Measurements from ENCODE around the gene RAPGEF2. TPM values are rescaled to one million over a fixed set of nuclear protein-coding genes. Genes with fewer than 3 reads are reported as not detected.

Gene RAPGEF2
- total and polyA plus RNA-seq, 2 donors (not counting 1 experiment from before 2014, with no cell fraction given), result 10.9 to 45.8 TPM

DNA sequence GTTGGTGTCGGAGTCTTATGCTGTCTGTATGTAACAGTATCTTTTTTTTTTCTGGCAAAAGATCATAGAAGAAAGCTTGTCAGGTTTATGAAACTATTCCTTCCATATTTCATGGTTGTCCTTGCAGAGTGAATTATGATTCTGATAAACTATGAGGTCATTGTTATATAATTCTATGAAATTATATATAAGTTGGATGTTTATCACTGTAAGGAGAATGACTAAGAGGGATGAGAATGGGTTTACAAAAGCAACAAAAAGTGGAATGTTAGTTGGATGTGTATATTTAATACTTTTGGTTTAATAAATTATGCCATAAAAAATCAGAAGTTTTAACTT lies 43.1 kb downstream of the RAPGEF2 start:
- H3K27ac Mint-ChIP-seq, result no peak overlapping the region
- no peak overlapping the region for H3K9ac ChIP-seq (ENCODE audit: low read length)
- WGBS (ENCODE audit: insufficient coverage), result no CpG with 5 or more reads among the region's 1 CpG
- no peaks in the 10 kb centered on the region for H3K27me3 Mint-ChIP-seq
- peaks cover 49% of the 10 kb centered on the region for H3K79me2 ChIP-seq (ENCODE audit: control insufficient read depth, insufficient read depth, low read length)
- H3K4me2 ChIP-seq (replicated peaks; ENCODE audit: low read depth, low read length, poor library complexity, severe bottlenecking), result no peak overlapping the region
- H3K36me3 ChIP-seq (replicated peaks in 1 of 2; ENCODE audit: control extremely low read depth in 1 of 2, control insufficient read depth in 1 of 2, extremely low read depth in 1 of 2, insufficient read depth in 2 of 2, low read length in 1 of 2), result no peaks in the 10 kb centered on the region
- H3K4me3 ChIP-seq (ENCODE audit: control extremely low read depth in 1 of 5, extremely low read depth in 1 of 5, insufficient read depth in 1 of 5, low read depth in 2 of 5, low read length in 4 of 5), result no peak overlapping the region
- no peak overlapping the region for H3K4me3 Mint-ChIP-seq
- ChIA-PET POLR2A (no interaction called here), CTCF (no interaction called here)
- TF ChIP-seq, protein P1, sequence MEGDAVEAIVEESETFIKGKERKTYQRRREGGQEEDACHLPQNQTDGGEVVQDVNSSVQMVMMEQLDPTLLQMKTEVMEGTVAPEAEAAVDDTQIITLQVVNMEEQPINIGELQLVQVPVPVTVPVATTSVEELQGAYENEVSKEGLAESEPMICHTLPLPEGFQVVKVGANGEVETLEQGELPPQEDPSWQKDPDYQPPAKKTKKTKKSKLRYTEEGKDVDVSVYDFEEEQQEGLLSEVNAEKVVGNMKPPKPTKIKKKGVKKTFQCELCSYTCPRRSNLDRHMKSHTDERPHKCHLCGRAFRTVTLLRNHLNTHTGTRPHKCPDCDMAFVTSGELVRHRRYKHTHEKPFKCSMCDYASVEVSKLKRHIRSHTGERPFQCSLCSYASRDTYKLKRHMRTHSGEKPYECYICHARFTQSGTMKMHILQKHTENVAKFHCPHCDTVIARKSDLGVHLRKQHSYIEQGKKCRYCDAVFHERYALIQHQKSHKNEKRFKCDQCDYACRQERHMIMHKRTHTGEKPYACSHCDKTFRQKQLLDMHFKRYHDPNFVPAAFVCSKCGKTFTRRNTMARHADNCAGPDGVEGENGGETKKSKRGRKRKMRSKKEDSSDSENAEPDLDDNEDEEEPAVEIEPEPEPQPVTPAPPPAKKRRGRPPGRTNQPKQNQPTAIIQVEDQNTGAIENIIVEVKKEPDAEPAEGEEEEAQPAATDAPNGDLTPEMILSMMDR (IDR thresholded peaks at IDR 0.05), result no peak
- TF ChIP-seq EZH2 (IDR thresholded peaks at IDR 0.05; ENCODE audit: borderline replicate concordance, insufficient read depth, low read depth, low read length, poor library complexity, severe bottlenecking), result no peak
- no peaks in the 10 kb centered on the region for H3K9me3 ChIP-seq (ENCODE audit: control extremely low read depth in 1 of 3, control insufficient read depth in 2 of 3, insufficient read depth in 1 of 3, low read length in 2 of 3)
- DNase-seq, result no peak
- H3K9me3 Mint-ChIP-seq (ENCODE audit: insufficient read depth), result no peaks in the 10 kb centered on the region
- H3K4me1 ChIP-seq (ENCODE audit: control insufficient read depth in 2 of 2, insufficient read depth in 2 of 2, low read length in 2 of 2), result peaks cover 8 to 16% of the 10 kb centered on the region in 2 donors
- peaks cover 23% of the 10 kb centered on the region for H4K20me1 ChIP-seq (ENCODE audit: control insufficient read depth, insufficient read depth, low read length, poor library complexity, severe bottlenecking)
- no peak overlapping the region for H2AFZ ChIP-seq (ENCODE audit: insufficient read depth, low read depth, low read length, poor library complexity, severe bottlenecking)
- no peak overlapping the region for H3K27ac ChIP-seq (ENCODE audit: low read length in 2 of 2)
- H3K4me1 Mint-ChIP-seq, result peaks cover 29% of the 10 kb centered on the region
- no peak for ATAC-seq (ENCODE audit: low read depth)
- intact Hi-C loops (cut with micrococcal nuclease), result no loop called here
- H3K27me3 ChIP-seq (replicated peaks in 1 of 4; ENCODE audit: control extremely low read depth in 1 of 4, control insufficient read depth in 3 of 4, insufficient read depth in 4 of 4, low read length in 3 of 4), result no peaks in the 10 kb centered on the region

DNA sequence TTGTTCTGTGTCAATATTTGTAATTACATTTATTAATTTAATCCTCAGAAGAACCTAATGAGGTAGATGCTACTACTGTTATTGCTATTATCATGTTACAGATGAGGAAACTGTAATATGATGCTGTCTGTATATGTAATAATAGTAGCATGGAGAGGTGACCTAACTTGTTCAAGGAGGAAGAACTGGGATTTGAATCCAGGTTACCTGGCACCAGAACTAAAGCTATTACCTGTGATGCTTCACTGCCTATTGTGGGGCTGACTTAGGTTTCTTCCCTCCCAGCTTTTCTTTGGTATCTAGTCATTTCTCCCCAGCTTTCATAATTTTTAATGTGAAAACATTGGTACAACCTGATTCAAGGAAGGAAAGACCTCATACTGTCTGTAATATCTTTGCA lies 43.6 kb downstream of the RAPGEF2 start:
- no peak overlapping the region for H3K4me3 ChIP-seq (ENCODE audit: control extremely low read depth in 1 of 5, extremely low read depth in 1 of 5, insufficient read depth in 1 of 5, low read depth in 2 of 5, low read length in 4 of 5)
- no peak overlapping the region for H3K9ac ChIP-seq (ENCODE audit: low read length)
- no peaks in the 10 kb centered on the region for H3K36me3 ChIP-seq (replicated peaks in 1 of 2; ENCODE audit: control extremely low read depth in 1 of 2, control insufficient read depth in 1 of 2, extremely low read depth in 1 of 2, insufficient read depth in 2 of 2, low read length in 1 of 2)
- ATAC-seq (ENCODE audit: low read depth) (no peak), DNase-seq (no peak)
- ChIA-PET CTCF (interaction anchor here (0.7 kb wide), 1 partner anchor 17 kb away, joined by 3 read pairs; no protein-coding TSS in a partner anchor), POLR2A (no interaction called here)
- Mint-ChIP-seq H3K4me3 (no peak overlapping the region), H3K27ac (no peak overlapping the region), H3K27me3 (no peaks in the 10 kb centered on the region), H3K9me3 (ENCODE audit: insufficient read depth) (no peaks in the 10 kb centered on the region), H3K4me1 (peaks cover 29% of the 10 kb centered on the region)
- no peak for TF ChIP-seq EZH2 (IDR thresholded peaks at IDR 0.05; ENCODE audit: borderline replicate concordance, insufficient read depth, low read depth, low read length, poor library complexity, severe bottlenecking)
- TF ChIP-seq, protein P1 (IDR thresholded peaks at IDR 0.05), result no peak
- peaks cover 53% of the 10 kb centered on the region for H3K79me2 ChIP-seq (ENCODE audit: control insufficient read depth, insufficient read depth, low read length)
- no peaks in the 10 kb centered on the region for H3K9me3 ChIP-seq (ENCODE audit: control extremely low read depth in 1 of 3, control insufficient read depth in 2 of 3, insufficient read depth in 1 of 3, low read length in 2 of 3)
- H4K20me1 ChIP-seq (ENCODE audit: control insufficient read depth, insufficient read depth, low read length, poor library complexity, severe bottlenecking), result peaks cover 24% of the 10 kb centered on the region
- H3K4me1 ChIP-seq (ENCODE audit: control insufficient read depth in 2 of 2, insufficient read depth in 2 of 2, low read length in 2 of 2), result peaks cover 8 to 16% of the 10 kb centered on the region in 2 donors
- H3K27ac ChIP-seq (ENCODE audit: low read length in 2 of 2), result no peak overlapping the region
- intact Hi-C loops (cut with micrococcal nuclease), result no loop called here
- no peak overlapping the region for H2AFZ ChIP-seq (ENCODE audit: insufficient read depth, low read depth, low read length, poor library complexity, severe bottlenecking)
- H3K27me3 ChIP-seq (replicated peaks in 1 of 4; ENCODE audit: control extremely low read depth in 1 of 4, control insufficient read depth in 3 of 4, insufficient read depth in 4 of 4, low read length in 3 of 4), result no peaks in the 10 kb centered on the region
- H3K4me2 ChIP-seq (replicated peaks; ENCODE audit: low read depth, low read length, poor library complexity, severe bottlenecking), result no peak overlapping the region

All from B cell (primary cell).